ENCODE results near the gene ARID2.
A peak's percentile ranks its signal among the peaks of the same experiment; 100 is the strongest.

The ARID2 gene

GRCh38 chr12:45729233-45730083 is at the start of gene ARID2:
Gene ARID2 (plus strand): TSS chr12:45729706. CDS start chr12:45729837, 131 bp downstream.
- DNase-seq: peak; percentile 81

- no peak for DNase-seq
These were observed 49.1 kb upstream of the ARID2 start for GRCh38 chr12:45680362-45680761.

- no peak for DNase-seq
These were observed 48.0 kb upstream of the ARID2 start for GRCh38 chr12:45681465-45681864.

- no peak for DNase-seq
These were observed 43.8 kb upstream of the ARID2 start for GRCh38 chr12:45685680-45686079.

GRCh38 chr12:45687081-45688015 is 42.2 kb upstream of the ARID2 start:
- no peak for DNase-seq

- DNase-seq: no peak
These were observed 41.3 kb upstream of the ARID2 start for GRCh38 chr12:45688183-45688582.

- DNase-seq: no peak
These were observed 34.5 kb upstream of the ARID2 start for GRCh38 chr12:45695035-45695434.

GRCh38 chr12:45695606-45696005 is 33.9 kb upstream of the ARID2 start:
- no peak for DNase-seq

GRCh38 chr12:45696049-45696448 is 33.5 kb upstream of the ARID2 start:
- no peak for DNase-seq

GRCh38 chr12:45697371-45697770 is 32.1 kb upstream of the ARID2 start:
- no peak for DNase-seq

GRCh38 chr12:45701296-45701695 is 28.2 kb upstream of the ARID2 start:
- no peak for DNase-seq

GRCh38 chr12:45703942-45704341 is 25.6 kb upstream of the ARID2 start:
- no peak for DNase-seq

- no peak for DNase-seq
These were observed 24.5 kb upstream of the ARID2 start for GRCh38 chr12:45704968-45705367.

GRCh38 chr12:45705404-45705803 is 24.1 kb upstream of the ARID2 start:
- DNase-seq: no peak

- DNase-seq: no peak
These were observed 22.2 kb upstream of the ARID2 start for GRCh38 chr12:45707241-45707857.

- no peak for DNase-seq
These were observed 21.1 kb upstream of the ARID2 start for GRCh38 chr12:45708363-45708762.

GRCh38 chr12:45708901-45709300 is 20.6 kb upstream of the ARID2 start:
- DNase-seq: no peak

GRCh38 chr12:45712319-45712718 is 17.2 kb upstream of the ARID2 start:
- no peak for DNase-seq

- DNase-seq: no peak
These were observed 16.4 kb upstream of the ARID2 start for GRCh38 chr12:45713078-45713477.

GRCh38 chr12:45718306-45718705 is 11.2 kb upstream of the ARID2 start:
- DNase-seq: no peak

GRCh38 chr12:45720069-45720468 is 9.4 kb upstream of the ARID2 start:
- DNase-seq: no peak

GRCh38 chr12:45721369-45721768 is 8.1 kb upstream of the ARID2 start:
- DNase-seq: no peak

- no peak for DNase-seq
These were observed 7.6 kb upstream of the ARID2 start for GRCh38 chr12:45721954-45722353.
